Transverse colon (tissue), 4 donors: ENCODE data around the gene DMD. TPM values are rescaled to one million over a fixed set of nuclear protein-coding genes. Genes with fewer than 3 reads are reported as not detected.

ENCODE experiments used
- DNase-seq: peaks from one replicate; pipeline ENCODE4 v3.0.0-alpha.2; 2019
- H3K27ac ChIP-seq, 4 donors: fragments of 200-600 bp; sonication (generic); 2 replicates each; pipeline ENCODE4 v1.5.1; 2016 to 2018; ENCODE audit warnings: inconsistent platforms in 4 of 4
- H3K27me3 ChIP-seq: fragments of 200-600 bp; sonication (generic); 2 replicates; pipeline ENCODE4 v1.5.1; 2017; ENCODE audit warnings: inconsistent platforms
- H3K36me3 ChIP-seq, 4 donors: fragments of 200-600 bp; sonication (generic); 2 replicates each; pipeline ENCODE4 v1.5.1; 2017 to 2019; ENCODE audit warnings: inconsistent platforms in 4 of 4
- H3K4me1 ChIP-seq, 4 donors: fragments of 200-600 bp; sonication (generic); 2 replicates each; pipeline ENCODE4 v1.5.1; 2017 to 2020; ENCODE audit warnings: inconsistent platforms in 4 of 4
- H3K4me3 ChIP-seq, 4 donors: fragments of 200-600 bp; sonication (generic); 1 replicate in 1 of 4; 2 replicates in 3 of 4; pipeline versions ENCODE4 v1.5.1 to v1.6.1; 2017 to 2019; ENCODE audit warnings: inconsistent platforms in 4 of 4
- H3K9me3 ChIP-seq, 2 donors: fragments of 200-600 bp; sonication (generic); 2 replicates each; pipeline ENCODE4 v1.5.1; 2017 to 2019; ENCODE audit warnings: inconsistent platforms in 2 of 2
- CTCF ChIP-seq, 5 experiments: fragments of 200-600 bp in 3 of 5; fragments of 450-650 bp in 2 of 5; sonication (generic) in 3 of 5; IDR thresholded peaks; 1 replicate in 2 of 5; 2 replicates in 3 of 5; pipeline ENCODE4 v1.5.1; 2016 to 2017; ENCODE audit warnings: antibody characterized with exemption in 5 of 5, inconsistent platforms in 3 of 5, mild to moderate bottlenecking in 2 of 5, moderate library complexity in 1 of 5
- EP300 ChIP-seq: sonication (generic); formaldehyde crosslinking; IDR thresholded peaks from one replicate; pipeline ENCODE4 v1.6.1; 2017; ENCODE audit warnings: antibody characterized with exemption, low read depth
- POLR2A ChIP-seq: fragments of 450-650 bp; IDR thresholded peaks from one replicate; pipeline ENCODE4 v1.6.1; 2016; ENCODE audit warnings: antibody characterized with exemption, mild to moderate bottlenecking, moderate library complexity
- POLR2AphosphoS5 ChIP-seq, 3 donors: sonication (generic); formaldehyde crosslinking; IDR thresholded peaks; one replicate each; pipeline ENCODE4 v1.6.1; 2016; ENCODE audit warnings: antibody characterized with exemption in 3 of 3
- WGBS, 2 donors: methylation state at CpG; one replicate each; pipeline ENCODE4 v1.1.5; 2018; ENCODE audit warnings: low coverage in 1 of 2; 5-methylcytosine and 5-hydroxymethylcytosine counted together
- in situ Hi-C, 4 donors: fragments of 200-750 bp; cut with MboI; loops; one replicate each; pipeline versions ENCODE4 v1.15.0 to v1.15.1; 2017; ENCODE audit warnings: low sequenced_read_pairs in 3 of 4, low pct_ligation_motif_present in 1 of 4, low pct_unique_long_range_greater_than_20kb in 1 of 4
- intact Hi-C: fragments of 100-400 bp; cut with DNase I; formaldehyde crosslinking; loops from one replicate; pipeline ENCODE4 v1.15.1; 2023; ENCODE audit warnings: low total_unique reads
- total RNA-seq, 4 donors: library from RNA; depleted of rRNA; stranded (reverse); fragments of >200 nt; gene quantifications; one replicate each; pipeline ENCODE4 v1.1.0, GENCODE V29; 2016

Gene DMD
- total RNA-seq, 4 donors from 2014 or later, result 20.9 to 44.6 (median 32.5) TPM

- 82% methylated on average over 2 of the region's 2 CpGs; no CpG with 5 or more reads in 1 of the 2 donors for WGBS, 2 donors
- no peak for DNase-seq
- H3K27me3 ChIP-seq, result no peaks in the 10 kb centered on the region
- H3K4me3 ChIP-seq, result no peak overlapping the region
- H3K27ac ChIP-seq, result no peak overlapping the region
- no peaks in the 10 kb centered on the region for H3K9me3 ChIP-seq
- TF ChIP-seq POLR2AphosphoS5 (IDR thresholded peaks at IDR 0.05) (no peak), CTCF (IDR thresholded peaks at IDR 0.05) (no peak), EP300 (no peak), POLR2A (no peak)
- intact Hi-C loops, result loop anchor here (2.0 kb wide), 1 partner anchor 22 kb away; no protein-coding TSS in a partner anchor
- peaks cover 0 to 7% (median 0%) of the 10 kb centered on the region in 4 donors for H3K4me1 ChIP-seq
- no peaks in the 10 kb centered on the region for H3K36me3 ChIP-seq
- in situ Hi-C loops, result loop anchor here in 1 of 4 donors (25.0 kb wide), 1 partner anchor 222 kb away; no protein-coding TSS in a partner anchor
Observed at GRCh38 chrX:31440546-31440945, 1770.8 kb downstream of the DMD start.

- intact Hi-C loops, result no loop called here
- DNase-seq, result no peak
- WGBS, 2 donors, result 65 to 68% methylated on average over 3 of the region's 3 CpGs
- in situ Hi-C loops, result loop anchor here in 1 of 4 donors (25.0 kb wide), 1 partner anchor 226 kb away; no protein-coding TSS in a partner anchor
- Histone ChIP-seq H3K4me1 (peaks cover 0 to 7% (median 0%) of the 10 kb centered on the region in 4 donors), H3K36me3 (no peaks in the 10 kb centered on the region), H3K9me3 (no peaks in the 10 kb centered on the region), H3K4me3 (no peak overlapping the region), H3K27me3 (no peaks in the 10 kb centered on the region), H3K27ac (no peak overlapping the region)
- TF ChIP-seq CTCF (IDR thresholded peaks at IDR 0.05) (no peak), POLR2A (no peak), POLR2AphosphoS5 (IDR thresholded peaks at IDR 0.05) (no peak), EP300 (no peak)
Observed at GRCh38 chrX:31436424-31436823, 1774.9 kb downstream of the DMD start.

DNA sequence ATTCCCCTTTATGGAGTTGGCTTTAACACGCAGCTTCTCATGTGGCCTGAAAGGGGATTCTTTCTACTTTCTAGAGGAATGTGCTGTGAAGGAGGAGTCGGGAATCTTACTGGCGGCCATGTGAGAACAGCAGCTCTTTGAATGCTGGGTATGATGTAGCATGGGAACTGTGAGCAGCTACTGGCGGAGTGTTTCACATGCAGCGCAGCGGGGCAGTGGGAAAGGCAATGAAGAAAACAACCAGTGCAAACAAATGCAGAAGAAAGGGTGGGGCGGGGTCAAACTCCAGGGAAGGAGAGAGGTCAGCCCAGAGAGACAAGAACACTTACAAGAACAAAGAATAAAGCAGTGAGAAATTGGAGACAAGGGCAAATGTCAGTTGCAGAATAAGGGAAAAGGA, 1775.8 kb downstream of the DMD start:
- no peaks in the 10 kb centered on the region for H3K9me3 ChIP-seq
- H3K36me3 ChIP-seq, result no peaks in the 10 kb centered on the region
- H3K27ac ChIP-seq, result no peak overlapping the region
- no peaks in the 10 kb centered on the region for H3K27me3 ChIP-seq
- DNase-seq, result peak; percentile 70
- peaks cover 0 to 7% (median 0%) of the 10 kb centered on the region in 4 donors for H3K4me1 ChIP-seq
- intact Hi-C loops, result no loop called here
- no peak for TF ChIP-seq POLR2A
- no peak for TF ChIP-seq CTCF (IDR thresholded peaks at IDR 0.05)
- no peak for TF ChIP-seq EP300
- TF ChIP-seq POLR2AphosphoS5 (IDR thresholded peaks at IDR 0.05), result no peak
- 48% methylated on average over 7 of the region's 7 CpGs; no CpG with 5 or more reads in 1 of the 2 donors for WGBS, 2 donors
- in situ Hi-C loops, result loop anchor here in 1 of 4 donors (25.0 kb wide), 1 partner anchor 227 kb away; no protein-coding TSS in a partner anchor
- H3K4me3 ChIP-seq, result no peak overlapping the region

- in situ Hi-C loops, result loop anchor here in 1 of 4 donors (25.0 kb wide), 1 partner anchor 228 kb away; no protein-coding TSS in a partner anchor
- Histone ChIP-seq H3K27ac (no peak overlapping the region), H3K27me3 (no peaks in the 10 kb centered on the region), H3K4me3 (no peak overlapping the region), H3K9me3 (no peaks in the 10 kb centered on the region), H3K4me1 (peaks cover 0 to 7% (median 0%) of the 10 kb centered on the region in 4 donors), H3K36me3 (no peaks in the 10 kb centered on the region)
- WGBS, 2 donors, result 47% methylated on average over 1 of the region's 1 CpG; no CpG with 5 or more reads in 1 of the 2 donors
- intact Hi-C loops, result no loop called here
- TF ChIP-seq CTCF (IDR thresholded peaks at IDR 0.05) (no peak), EP300 (no peak), POLR2A (no peak), POLR2AphosphoS5 (IDR thresholded peaks at IDR 0.05) (no peak)
- no peak for DNase-seq
Observed at GRCh38 chrX:31433856-31434255, 1777.5 kb downstream of the DMD start.
